GM12875 (cell line): ENCODE measurements around the gene CEP164.

Source experiments
- H3K4me3 ChIP-seq: one replicate; pipeline ENCODE4 v1.5.1; 2011; ENCODE audit warnings: low read depth, low read length, control low read depth
- TF ChIP-seq, protein P1 (sequence below): IDR thresholded peaks from 2 replicates; pipeline ENCODE4 v1.5.1; 2011; ENCODE audit warnings: low read depth, mild to moderate bottlenecking, control low read depth, inconsistent platforms, low read length, moderate library complexity, borderline replicate concordance; ENCODE audit not compliant: insufficient read depth

The CEP164 gene

DNA sequence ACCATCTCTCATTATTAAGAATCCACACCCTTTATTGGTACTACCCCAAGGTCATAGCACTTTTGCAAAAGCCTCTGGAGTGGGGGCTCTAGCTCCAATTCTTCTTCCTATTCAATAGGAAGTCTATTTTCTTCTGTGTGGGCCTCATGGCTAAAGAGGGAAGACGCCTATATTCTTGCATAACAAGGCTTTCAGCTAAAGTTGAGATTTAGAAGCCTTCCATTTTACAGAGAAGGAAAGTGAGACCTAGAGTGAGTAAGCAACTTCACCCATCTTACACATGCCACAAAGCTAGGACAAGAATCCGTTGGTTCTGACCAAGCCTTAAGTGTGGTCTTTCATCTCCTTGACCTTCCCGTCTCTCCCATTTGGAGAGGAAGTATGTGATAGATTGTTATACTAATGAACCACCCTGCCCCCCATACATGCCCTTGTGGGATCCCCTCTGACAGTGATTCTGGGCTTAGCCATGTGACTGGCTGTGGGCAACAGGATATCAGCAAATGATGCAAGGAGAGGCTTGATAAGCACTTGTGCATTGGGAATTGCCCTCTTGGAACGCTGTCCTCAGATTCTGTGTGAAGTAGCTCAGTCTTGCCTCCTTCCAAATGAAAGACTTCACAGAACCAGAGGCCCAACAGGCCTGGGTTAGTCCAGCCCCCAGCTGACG lies 23.9 kb upstream of the CEP164 start:
- TF ChIP-seq, protein P1, sequence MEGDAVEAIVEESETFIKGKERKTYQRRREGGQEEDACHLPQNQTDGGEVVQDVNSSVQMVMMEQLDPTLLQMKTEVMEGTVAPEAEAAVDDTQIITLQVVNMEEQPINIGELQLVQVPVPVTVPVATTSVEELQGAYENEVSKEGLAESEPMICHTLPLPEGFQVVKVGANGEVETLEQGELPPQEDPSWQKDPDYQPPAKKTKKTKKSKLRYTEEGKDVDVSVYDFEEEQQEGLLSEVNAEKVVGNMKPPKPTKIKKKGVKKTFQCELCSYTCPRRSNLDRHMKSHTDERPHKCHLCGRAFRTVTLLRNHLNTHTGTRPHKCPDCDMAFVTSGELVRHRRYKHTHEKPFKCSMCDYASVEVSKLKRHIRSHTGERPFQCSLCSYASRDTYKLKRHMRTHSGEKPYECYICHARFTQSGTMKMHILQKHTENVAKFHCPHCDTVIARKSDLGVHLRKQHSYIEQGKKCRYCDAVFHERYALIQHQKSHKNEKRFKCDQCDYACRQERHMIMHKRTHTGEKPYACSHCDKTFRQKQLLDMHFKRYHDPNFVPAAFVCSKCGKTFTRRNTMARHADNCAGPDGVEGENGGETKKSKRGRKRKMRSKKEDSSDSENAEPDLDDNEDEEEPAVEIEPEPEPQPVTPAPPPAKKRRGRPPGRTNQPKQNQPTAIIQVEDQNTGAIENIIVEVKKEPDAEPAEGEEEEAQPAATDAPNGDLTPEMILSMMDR, result no peak
- no peak overlapping the region for H3K4me3 ChIP-seq

DNA sequence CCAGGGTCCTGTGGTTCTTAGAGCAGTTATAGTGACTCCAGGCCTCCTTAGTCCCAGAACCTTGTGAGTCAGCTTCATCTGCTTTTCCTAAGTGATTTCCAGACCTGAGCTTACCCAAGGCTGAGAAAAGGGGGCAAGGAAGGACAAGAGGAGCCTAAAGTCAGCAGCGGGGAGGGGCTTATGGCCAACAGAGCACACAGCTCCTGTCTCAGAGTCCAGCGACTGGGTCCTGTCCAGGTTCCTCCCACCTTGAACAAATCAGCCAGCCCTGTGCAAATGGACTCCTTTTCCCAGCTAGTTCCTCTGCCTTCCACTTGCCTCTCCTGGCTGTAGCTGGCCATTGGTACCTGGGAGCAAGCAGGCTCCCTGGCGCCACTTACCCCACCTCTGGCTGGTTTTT lies 22.5 kb upstream of the CEP164 start:
- H3K4me3 ChIP-seq, result no peak overlapping the region
- TF ChIP-seq, protein P1, result no peak

DNA sequence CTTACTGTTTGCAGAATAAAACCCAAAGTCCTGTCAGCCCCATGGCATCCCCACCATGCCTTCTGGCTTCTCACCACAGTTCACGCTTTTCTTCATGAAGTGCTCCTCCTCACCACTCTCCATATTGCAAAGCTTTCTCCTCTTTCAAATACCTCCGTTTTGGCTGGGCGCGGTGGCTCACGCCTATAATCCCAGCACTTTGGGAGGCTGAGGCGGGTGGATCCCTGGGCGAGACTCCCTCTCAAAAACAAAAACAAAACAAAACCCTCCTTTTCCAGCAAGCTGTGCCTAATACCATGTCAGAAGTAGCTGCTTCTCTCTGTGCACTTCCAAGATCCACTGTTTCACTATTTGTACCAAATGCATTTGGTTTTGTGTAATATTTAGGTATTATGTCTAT lies 18.3 kb upstream of the CEP164 start:
- H3K4me3 ChIP-seq, result no peak overlapping the region
- TF ChIP-seq, protein P1, result no peak

DNA sequence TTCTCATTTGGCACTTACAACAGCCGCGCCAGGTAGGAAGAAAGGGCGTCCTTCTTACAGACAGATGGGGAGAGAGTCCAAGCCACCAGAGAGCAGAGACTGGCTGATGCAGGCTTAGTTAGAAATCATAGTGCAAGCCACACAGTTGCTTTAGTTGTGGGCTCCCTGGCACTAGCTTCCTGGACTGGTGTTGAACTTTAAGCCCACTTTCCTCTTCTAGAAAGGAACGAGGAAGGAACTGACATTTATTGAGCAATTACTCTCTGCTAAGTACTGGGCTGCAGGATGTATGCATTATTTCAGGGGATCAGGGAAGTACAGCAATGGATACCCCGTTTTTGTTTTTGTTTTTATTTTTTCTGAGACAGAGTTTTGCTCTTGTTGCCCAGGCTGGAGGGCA lies 14.6 kb upstream of the CEP164 start:
- TF ChIP-seq, protein P1, result no peak
- H3K4me3 ChIP-seq, result no peak overlapping the region

DNA sequence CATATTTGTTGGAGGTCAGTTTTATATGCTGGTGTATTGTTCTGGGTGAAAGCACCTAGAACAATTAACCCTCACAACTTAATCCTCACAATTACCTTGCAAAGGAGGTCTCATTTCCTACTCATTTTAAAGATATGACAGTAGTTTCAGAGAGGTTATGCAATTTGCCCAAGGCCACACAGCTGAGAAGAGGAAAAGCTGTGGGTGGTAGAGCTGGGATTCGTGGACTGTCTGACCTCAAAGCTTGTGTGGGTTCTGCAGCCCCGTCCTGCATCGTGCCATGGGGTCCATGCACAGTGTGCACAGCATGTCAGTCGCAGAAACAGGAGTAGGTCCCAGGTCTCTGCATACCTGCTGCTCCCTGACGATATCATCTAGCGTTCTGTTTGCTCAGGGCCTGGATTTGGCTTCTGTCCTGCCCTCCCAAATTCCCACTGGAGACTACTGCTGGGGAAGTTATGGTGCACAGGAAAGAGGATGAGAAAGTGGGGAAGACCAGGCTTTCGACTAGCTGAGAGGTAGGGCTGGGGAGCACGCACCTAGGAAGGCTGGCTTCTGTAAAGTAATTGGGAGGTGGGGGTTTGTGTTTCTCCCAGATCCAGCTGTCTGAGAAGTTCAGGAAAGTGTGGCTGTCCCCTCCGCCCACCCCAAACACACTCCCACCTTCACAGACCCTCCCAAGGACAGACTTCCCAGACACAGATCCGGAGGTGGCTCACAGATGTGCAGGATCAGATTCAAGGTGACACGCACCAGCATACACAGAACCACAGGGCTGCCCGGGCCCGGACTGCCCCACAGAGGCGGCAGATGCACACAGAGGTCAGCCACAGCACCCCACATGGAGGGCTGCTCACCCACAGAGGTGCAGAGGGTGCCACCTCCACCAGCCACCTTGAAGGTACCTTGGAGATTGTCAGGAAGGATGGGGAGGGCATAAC lies 13.6 kb upstream of the CEP164 start:
- TF ChIP-seq, protein P1, result no peak
- H3K4me3 ChIP-seq, result no peak overlapping the region

DNA sequence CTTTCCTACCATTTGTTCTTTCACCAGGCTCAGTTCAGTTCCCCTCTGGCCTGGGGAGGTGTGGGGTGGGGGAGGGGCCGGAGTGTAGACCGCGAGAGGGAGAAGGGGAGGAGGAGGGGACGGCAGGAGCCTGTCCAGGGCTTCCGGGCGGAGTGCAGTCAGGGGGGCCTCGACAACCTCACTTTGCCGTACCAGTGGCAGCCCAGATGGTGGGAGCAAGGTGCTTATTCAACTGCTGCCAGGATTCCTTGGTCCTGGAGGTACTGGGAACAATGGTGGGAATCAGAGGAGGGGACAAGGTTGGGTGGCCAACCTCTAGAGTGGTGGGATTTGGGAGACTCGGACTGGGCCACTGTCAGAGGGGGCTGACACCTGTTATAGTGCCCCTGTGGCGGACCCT lies 12.8 kb upstream of the CEP164 start:
- TF ChIP-seq, protein P1, result no peak
- no peak overlapping the region for H3K4me3 ChIP-seq
